Activated T-cell treated with anti-CD3 and anti-CD28 coated beads, Interleukin-2, amount 50 U/mL, for 4 hours (primary cell): Measurements from ENCODE around the gene DENND1A. TPM values are rescaled to one million over a fixed set of nuclear protein-coding genes. Genes with fewer than 3 reads are reported as not detected.

Experiments
- ATAC-seq, 2 donors: fragments of 200-7000 bp; cut with Tn5 transposase; one replicate each; pipeline ENCODE4 v1.10.0; 2021
- DNase-seq: peaks from one replicate; pipeline ENCODE4 v3.0.0-alpha.2; 2020
- H3K27me3 Mint-ChIP-seq: one replicate; pipeline ENCODE4 v1.8.0; 2021; ENCODE audit warnings: low read depth, mixed read lengths
- H3K36me3 Mint-ChIP-seq: one replicate; pipeline ENCODE4 v1.8.0; 2022; ENCODE audit warnings: mixed read lengths; ENCODE audit not compliant: insufficient read depth
- H3K4me1 Mint-ChIP-seq: one replicate; pipeline ENCODE4 v1.8.0; 2021; ENCODE audit warnings: low read depth, mixed read lengths
- H3K4me3 Mint-ChIP-seq: one replicate; pipeline ENCODE4 v1.8.0; 2021; ENCODE audit warnings: mild to moderate bottlenecking, moderate library complexity, mixed read lengths
- H3K9me3 Mint-ChIP-seq: one replicate; pipeline ENCODE4 v1.8.0; 2021; ENCODE audit warnings: mixed read lengths
- total RNA-seq, 3 donors: library from RNA; stranded (reverse); gene quantifications; one replicate each; pipeline ENCODE4 v1.2.1, GENCODE V29; 2021

Gene DENND1A
- total RNA-seq, 3 donors from 2014 or later, result 15.5 to 21.7 (median 16.9) TPM

DNA sequence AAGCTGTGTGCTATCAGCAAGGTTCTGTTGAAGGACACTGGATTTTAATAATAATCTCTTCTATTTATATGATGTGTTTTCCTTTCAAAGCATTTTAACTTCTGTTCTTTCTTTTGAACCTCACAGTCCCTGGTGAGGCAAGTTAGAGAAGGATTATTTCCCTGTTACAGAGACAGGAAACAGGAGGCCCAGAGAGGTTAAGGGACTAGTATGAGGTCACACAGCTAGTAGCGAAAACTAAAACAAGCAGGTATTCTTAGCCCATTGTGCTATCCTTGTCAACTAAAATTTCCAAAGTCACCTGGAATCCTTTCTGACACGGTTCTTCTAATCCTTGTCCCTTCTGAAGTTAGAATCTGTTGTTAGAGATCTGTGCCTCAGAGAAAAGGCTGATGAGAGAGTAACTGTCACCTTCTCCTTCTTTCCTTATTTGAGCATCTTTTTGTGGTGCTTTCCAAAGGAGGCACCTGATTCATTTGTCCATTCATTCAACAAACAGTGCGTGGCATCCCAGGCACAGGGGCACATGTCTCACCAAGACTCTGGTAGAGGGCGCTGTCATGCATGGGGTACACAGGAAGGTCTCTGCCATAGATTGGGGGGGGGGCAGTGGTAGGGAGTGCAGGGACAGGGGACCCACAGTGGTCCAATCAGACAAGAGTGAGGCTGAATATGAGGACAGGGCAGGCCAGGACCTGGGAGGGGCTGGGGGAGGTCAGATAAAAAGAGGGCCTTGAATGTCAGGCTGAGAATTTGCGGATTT, 512.5 kb downstream of the DENND1A start:
- Mint-ChIP-seq H3K4me1 (no peaks in the 10 kb centered on the region), H3K27me3 (no peaks in the 10 kb centered on the region), H3K9me3 (no peaks in the 10 kb centered on the region), H3K36me3 (peaks cover 24% of the 10 kb centered on the region), H3K4me3 (no peak overlapping the region)
- no peak for DNase-seq
- no peak for ATAC-seq

DNA sequence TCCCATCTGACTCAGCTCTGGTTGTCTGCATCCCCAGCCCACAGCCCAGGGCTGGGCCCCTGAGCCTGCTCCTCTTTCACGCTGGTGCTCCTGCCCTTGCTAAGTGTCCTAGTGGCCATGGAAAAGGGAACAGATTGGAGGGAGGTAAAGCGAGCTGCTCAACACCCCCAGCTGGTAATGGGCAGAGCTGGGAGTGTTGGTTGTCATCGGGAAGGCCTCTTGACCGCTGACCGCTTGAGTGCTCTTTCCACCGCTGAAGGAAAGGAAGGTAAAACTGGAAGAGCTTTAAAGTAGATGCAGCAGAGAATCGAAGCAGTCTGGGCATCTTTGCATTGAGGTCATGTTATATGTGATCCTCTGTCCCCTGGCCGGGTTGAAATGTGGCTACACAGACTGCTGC, 513.8 kb downstream of the DENND1A start:
- H3K4me3 Mint-ChIP-seq, result no peak overlapping the region
- no peaks in the 10 kb centered on the region for H3K4me1 Mint-ChIP-seq
- H3K36me3 Mint-ChIP-seq, result peaks cover 20% of the 10 kb centered on the region
- ATAC-seq (no peak), DNase-seq (no peak)
- no peaks in the 10 kb centered on the region for H3K27me3 Mint-ChIP-seq
- H3K9me3 Mint-ChIP-seq, result no peaks in the 10 kb centered on the region

DNA sequence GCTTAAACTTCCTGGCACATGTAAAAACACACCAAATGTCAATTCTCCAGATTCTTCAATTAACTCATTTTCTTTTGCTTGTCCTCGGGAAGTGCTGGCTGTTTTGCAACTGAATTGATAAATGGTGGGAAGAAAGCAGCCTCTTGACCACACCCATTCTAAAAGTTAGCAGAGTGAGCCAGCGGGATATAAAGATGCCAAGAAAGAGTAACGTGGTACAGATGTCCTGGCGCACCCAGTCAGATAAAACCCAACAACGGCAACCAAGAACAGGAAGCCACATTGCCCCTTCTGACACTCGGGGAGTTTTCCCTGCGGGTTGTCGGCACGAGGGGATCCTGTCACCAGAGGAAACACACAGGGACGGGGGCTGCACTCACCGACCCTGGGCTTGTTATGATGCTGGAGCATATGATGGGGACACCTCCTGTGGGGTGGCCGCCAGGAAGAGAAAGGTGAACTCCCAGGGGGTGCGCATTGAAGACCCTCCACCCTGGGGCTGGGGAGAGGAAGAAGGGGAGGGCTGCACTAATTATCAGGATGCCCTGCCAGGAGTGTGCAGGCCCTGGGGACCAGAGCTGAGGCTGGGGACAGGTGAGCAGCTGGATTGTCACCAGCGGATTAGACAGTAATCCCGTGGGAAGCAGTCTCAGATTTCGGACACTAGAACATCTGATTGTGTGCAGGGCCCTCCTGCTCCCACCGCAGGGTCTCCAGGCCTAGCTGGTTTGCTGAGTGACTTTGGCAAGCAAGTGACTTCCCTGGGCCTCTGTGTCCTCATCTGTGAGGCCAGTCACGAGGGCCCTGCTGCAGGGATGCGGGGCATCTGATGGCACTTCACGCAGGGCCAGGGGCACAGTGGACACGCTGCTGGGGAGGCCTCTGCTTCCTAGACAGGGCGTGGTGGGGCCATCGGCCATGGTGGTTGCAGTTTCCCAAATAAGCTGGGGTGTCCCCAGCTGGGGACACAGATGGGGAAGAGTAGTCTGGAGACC, 514.7 kb downstream of the DENND1A start:
- H3K9me3 Mint-ChIP-seq, result no peaks in the 10 kb centered on the region
- DNase-seq (no peak), ATAC-seq (no peak)
- H3K4me3 Mint-ChIP-seq, result no peak overlapping the region
- H3K4me1 Mint-ChIP-seq, result no peaks in the 10 kb centered on the region
- H3K36me3 Mint-ChIP-seq, result peaks cover 20% of the 10 kb centered on the region
- no peaks in the 10 kb centered on the region for H3K27me3 Mint-ChIP-seq

DNA sequence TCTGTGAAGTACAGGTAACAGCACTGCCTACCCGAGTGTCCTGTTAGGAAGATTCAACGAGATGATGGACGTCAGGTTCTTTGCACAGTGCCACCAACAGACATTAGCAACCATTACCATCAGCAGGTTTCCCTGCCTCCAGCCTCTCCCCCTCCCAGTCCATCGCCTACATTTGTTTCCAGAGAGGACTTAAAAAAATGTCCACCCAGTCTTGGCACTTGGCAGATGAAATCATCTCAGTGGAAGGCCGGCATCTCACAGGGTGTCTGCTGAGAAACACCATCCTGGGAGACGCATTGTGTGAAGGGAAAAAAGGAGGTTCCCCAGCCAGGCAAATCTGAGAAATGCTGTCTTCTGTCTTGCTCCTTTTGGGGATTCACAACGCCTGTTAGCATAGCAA, 515.7 kb downstream of the DENND1A start:
- DNase-seq (no peak), ATAC-seq (no peak)
- Mint-ChIP-seq H3K4me1 (no peaks in the 10 kb centered on the region), H3K9me3 (no peaks in the 10 kb centered on the region), H3K27me3 (no peaks in the 10 kb centered on the region), H3K4me3 (no peak overlapping the region), H3K36me3 (peaks cover 13% of the 10 kb centered on the region)

DNA sequence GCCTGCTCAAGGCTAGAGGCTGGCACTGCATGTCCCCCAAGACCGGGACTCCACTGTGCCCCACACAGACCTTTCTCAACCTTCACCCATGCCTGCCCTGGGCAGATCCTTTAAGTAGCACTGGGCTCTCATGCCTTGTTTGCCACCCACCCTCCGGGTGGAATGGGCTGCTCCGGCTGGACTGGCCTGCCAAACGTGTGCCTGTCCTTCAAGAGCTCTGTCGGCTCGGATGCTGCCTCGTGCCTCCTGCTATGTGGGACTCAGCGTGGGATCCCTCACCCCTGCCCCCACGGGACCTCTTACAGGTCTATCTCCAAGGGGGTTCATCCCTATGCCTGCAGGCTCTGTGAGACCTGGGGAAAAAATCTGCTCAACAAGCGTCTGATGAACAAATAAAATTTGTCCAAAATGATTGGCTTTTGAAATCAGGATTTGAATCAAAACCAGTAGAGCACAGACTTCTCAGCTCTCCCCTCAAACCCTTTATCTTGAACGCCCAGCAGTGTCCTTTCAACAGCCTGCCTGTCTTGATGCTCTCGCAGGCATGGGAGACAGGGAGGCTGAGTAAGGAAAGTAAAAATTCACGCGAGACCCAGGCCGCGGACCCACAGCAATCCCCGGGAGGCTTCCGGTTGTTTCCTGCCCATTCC, 517.6 kb downstream of the DENND1A start:
- DNase-seq, result no peak
- no peak overlapping the region for H3K4me3 Mint-ChIP-seq
- no peaks in the 10 kb centered on the region for H3K27me3 Mint-ChIP-seq
- no peak for ATAC-seq
- no peaks in the 10 kb centered on the region for H3K4me1 Mint-ChIP-seq
- peaks cover 7% of the 10 kb centered on the region for H3K36me3 Mint-ChIP-seq
- H3K9me3 Mint-ChIP-seq, result no peaks in the 10 kb centered on the region

DNA sequence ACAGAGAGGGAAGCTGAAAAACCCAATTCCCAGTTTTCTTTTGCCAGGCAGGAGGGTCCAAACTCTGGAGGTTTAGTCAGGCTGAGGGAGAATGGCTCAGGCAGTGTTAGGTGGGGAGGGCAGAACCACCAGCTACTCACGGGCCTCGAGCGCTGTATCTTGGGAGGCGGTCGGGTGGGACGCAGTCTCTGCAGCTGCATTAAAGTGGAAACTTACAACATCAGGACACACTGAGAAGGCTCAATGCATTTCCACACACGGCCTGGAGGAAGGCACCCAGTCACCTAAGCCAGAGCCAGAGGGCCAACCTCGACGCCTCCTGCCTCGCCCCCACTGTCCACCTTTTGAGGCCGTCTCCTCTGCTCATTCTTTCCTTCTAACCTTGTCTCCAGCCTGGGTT, 518.3 kb downstream of the DENND1A start:
- Mint-ChIP-seq H3K27me3 (no peaks in the 10 kb centered on the region), H3K4me3 (no peak overlapping the region), H3K9me3 (no peaks in the 10 kb centered on the region), H3K4me1 (peaks cover 2% of the 10 kb centered on the region), H3K36me3 (peaks cover 7% of the 10 kb centered on the region)
- ATAC-seq, result no peak
- DNase-seq, result no peak

DNA sequence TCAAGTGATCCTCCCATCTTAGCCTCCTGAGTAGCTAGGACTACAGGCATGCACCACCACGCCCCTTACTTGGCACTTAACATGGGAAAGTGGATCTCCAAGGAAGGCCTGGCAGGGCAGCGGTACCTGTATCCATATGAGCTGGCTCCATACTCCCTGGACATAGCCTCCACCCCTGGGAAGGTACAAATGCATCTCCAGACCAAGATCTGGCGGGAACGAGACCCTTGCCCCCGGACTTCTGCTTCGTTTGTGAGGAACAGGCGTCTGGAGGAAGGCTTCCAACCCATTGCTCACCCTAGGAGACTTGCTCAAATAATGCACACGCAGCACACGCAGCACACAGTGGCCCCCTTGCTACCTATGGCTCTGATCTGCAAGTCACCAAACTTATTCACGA, 518.7 kb downstream of the DENND1A start:
- H3K27me3 Mint-ChIP-seq, result no peaks in the 10 kb centered on the region
- peaks cover 7% of the 10 kb centered on the region for H3K4me1 Mint-ChIP-seq
- H3K9me3 Mint-ChIP-seq, result no peaks in the 10 kb centered on the region
- H3K36me3 Mint-ChIP-seq, result peaks cover 4% of the 10 kb centered on the region
- no peak overlapping the region for H3K4me3 Mint-ChIP-seq
- no peak for DNase-seq
- ATAC-seq, result no peak

DNA sequence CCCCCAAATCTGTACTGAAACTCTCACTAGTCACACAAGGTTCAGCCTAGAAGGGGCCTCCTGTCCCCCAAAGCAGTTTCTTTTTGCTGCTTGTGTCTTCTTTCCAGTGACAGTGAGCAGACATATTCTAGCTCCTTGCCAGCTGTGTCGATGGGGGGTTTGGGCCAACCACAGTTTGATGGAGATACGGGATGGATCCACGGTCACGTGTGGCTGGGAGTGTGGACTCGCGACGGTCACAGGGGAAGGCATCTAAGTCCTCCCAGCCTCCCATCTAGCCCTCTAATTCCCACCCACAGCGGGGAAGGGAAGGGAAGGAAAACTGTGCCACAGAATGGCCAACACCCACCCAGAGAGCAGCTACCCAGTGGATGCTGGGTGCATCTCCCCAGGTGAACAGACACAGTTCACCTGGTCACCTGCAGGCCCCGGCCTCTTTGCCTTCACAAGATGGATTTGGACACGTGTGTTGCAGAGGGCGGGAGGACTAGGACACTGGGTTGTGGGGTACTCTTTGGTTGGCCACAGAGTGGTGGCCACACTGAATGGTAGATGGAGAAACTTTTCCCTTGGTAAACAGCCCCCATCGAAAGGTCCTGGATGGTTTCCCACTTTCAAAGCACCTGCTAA, 519.5 kb downstream of the DENND1A start:
- no peak for DNase-seq
- Mint-ChIP-seq H3K36me3 (peaks cover 4% of the 10 kb centered on the region), H3K9me3 (no peaks in the 10 kb centered on the region), H3K4me3 (no peak overlapping the region), H3K27me3 (no peaks in the 10 kb centered on the region), H3K4me1 (peaks cover 8% of the 10 kb centered on the region)
- ATAC-seq, result no peak

DNA sequence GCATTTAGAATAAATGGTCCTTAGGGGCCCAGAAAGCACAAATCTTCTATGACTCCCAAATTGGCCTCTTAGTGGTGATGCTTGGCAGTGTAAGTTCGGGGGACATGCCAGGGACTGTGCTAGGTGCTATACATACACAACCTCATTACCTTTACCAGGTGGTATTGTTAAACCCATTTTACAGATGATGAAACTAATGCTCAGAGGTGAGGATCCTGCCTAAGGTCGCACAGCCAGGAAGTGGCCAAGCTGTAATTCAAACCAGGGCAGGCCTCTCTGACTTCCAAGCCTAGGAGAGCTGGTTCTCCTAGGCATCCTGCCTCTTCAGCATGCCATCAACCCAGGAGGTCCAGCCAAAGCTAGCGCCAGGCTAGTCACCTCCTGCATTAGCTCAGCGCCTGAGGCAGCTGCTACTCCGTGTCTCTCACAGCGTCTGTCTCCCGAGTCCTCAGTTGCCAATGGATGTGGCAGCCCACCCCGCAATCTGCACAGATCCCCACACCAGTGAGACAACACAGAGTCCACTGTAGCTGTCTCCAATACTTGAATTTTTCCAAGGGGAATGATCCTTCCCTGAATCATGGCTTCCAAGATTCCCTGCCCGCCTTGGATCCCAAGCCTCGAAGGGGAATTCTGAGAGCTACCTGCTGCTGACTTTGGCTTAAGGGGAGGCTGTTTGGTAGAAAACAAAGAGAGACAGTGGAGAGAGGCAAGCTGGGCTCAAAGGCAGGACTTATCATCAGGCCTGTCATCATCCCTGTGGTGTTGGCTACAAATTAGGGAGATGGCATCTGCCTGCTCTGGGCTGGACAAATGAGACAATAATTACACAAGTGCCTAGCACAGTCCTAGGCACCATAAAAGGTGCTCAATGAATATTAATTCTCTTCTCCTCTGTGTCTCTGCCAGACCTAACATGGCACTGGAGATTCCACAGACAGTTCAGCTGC, 521.3 kb downstream of the DENND1A start:
- Mint-ChIP-seq H3K9me3 (no peaks in the 10 kb centered on the region), H3K36me3 (no peaks in the 10 kb centered on the region), H3K4me1 (peaks cover 8% of the 10 kb centered on the region), H3K4me3 (no peak overlapping the region), H3K27me3 (no peaks in the 10 kb centered on the region)
- DNase-seq, result no peak
- no peak for ATAC-seq

DNA sequence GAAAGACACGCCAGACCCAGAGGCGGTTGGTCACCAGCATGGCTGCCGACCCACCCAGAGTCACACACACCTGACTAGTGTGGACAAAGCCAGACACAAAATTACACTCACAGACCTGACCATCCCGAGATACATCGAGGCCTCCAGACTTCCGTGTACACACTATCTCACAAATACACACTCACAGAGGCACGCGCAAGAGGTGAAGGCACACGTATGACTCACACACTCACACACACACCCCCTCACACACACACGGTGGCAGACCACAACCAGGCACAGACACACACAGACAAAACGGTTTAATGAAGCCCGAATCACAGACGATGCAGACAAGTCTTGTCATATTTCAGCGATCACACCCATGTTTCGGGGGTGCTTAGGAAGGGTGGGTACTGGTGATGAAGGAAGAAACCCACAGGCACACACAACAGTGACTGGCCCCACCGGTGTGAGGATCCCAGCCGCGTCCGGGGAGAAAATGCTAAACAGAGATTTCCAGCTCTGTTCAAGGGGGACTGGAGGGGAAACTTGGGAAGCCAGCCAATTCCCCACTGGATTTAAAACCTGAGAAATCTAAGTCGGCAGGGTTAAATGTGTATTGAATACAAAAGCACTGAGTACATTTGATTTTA, 522.6 kb downstream of the DENND1A start:
- Mint-ChIP-seq H3K9me3 (no peaks in the 10 kb centered on the region), H3K36me3 (no peaks in the 10 kb centered on the region), H3K4me3 (no peak overlapping the region), H3K27me3 (no peaks in the 10 kb centered on the region), H3K4me1 (peaks cover 8% of the 10 kb centered on the region)
- DNase-seq (no peak), ATAC-seq (peak in 1 of 2 donors; percentile 14)

DNA sequence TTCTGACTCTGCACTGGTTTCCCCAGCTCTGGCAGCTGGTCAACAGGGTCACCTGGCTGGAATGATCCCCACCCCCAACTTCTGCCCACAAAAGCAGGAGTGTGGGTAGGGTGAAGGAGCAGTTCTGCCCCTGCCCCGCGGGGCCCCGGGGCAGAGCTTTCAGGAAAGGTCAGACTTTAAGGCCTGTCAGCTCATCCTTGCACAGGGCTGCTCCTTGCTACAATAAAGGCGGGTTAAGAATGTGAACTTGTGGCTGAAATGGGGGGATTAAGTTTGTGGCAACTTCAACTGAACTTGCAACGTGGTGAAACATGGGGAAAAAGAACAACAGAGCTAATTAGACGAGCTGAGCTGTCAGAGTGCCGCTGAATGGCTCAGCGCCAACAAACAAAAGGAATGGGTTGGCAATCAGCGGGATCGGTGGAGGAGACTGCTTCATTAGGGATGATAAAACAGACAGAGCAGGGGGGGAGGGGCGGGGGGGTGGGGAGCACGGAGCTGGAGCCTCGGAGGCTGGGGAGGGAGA, 523.2 kb downstream of the DENND1A start:
- Mint-ChIP-seq H3K4me3 (no peak overlapping the region), H3K9me3 (no peaks in the 10 kb centered on the region), H3K4me1 (peaks cover 8% of the 10 kb centered on the region), H3K36me3 (no peaks in the 10 kb centered on the region), H3K27me3 (no peaks in the 10 kb centered on the region)
- ATAC-seq (no peak), DNase-seq (no peak)

DNA sequence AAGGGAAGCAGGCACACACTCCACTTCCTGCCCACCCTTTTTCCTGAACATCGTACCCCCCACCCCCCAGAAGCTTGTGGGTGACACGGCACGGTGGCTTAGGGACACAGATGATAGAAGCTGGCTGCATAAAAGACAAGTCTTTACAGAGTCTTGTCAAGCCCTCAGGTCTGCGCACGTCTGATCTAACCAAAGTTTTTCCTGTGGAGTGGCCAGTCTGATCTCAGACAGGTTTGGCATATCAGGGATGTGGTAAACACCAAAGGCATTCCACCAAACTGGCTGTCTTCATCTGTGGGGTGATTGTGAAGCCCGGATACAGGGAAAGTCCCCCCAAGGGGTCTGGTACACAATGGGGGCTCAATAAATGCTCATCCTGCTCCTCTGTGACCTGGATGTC, 523.9 kb downstream of the DENND1A start:
- Mint-ChIP-seq H3K36me3 (no peaks in the 10 kb centered on the region), H3K27me3 (no peaks in the 10 kb centered on the region), H3K4me1 (peaks cover 8% of the 10 kb centered on the region), H3K9me3 (no peaks in the 10 kb centered on the region), H3K4me3 (no peak overlapping the region)
- DNase-seq, result no peak
- ATAC-seq, result no peak
